Measurements from ENCODE around the gene DLGAP4.

DLGAP4 gene

GRCh38 chr20:36361406-36361805 is 55.3 kb downstream of the DLGAP4 start:
- H3K4me3 ChIP-seq (replicated peaks; ENCODE audit: low read depth, low read length), result no peak overlapping the region
- TF ChIP-seq, protein P1, sequence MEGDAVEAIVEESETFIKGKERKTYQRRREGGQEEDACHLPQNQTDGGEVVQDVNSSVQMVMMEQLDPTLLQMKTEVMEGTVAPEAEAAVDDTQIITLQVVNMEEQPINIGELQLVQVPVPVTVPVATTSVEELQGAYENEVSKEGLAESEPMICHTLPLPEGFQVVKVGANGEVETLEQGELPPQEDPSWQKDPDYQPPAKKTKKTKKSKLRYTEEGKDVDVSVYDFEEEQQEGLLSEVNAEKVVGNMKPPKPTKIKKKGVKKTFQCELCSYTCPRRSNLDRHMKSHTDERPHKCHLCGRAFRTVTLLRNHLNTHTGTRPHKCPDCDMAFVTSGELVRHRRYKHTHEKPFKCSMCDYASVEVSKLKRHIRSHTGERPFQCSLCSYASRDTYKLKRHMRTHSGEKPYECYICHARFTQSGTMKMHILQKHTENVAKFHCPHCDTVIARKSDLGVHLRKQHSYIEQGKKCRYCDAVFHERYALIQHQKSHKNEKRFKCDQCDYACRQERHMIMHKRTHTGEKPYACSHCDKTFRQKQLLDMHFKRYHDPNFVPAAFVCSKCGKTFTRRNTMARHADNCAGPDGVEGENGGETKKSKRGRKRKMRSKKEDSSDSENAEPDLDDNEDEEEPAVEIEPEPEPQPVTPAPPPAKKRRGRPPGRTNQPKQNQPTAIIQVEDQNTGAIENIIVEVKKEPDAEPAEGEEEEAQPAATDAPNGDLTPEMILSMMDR (IDR thresholded peaks at IDR 0.05; ENCODE audit: insufficient read depth, low read length, poor library complexity, severe bottlenecking), result no peak
- no peak for DNase-seq (ENCODE audit: extremely low read depth, insufficient read length)
- no peaks in the 10 kb centered on the region; the same call in none of the 2 replicates for H3K27me3 ChIP-seq (replicated peaks; ENCODE audit: control insufficient read depth, insufficient read depth, low read length)
- H3K36me3 ChIP-seq (ENCODE audit: control insufficient read depth, insufficient read depth, low read length), result no peaks in the 10 kb centered on the region

DNA sequence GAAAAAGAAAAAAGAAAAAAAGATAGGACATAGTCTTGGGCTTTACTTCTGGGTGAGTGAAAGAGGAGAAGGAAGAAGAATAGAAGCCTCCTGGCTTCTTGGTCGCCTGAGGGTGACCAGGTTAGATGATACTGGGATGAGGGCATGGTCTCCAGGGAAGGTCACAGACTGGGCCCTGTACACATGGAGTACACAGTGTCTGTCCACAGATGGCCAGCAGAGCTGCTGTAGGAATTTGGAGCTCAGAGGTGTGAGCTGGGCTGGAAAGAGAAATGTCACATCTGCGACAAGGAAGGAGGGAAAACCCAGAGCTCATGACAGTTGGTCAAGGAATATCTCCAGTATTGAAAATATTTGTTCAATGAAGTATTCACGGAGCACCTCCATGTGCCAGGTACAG is 56.1 kb downstream of the DLGAP4 start:
- no peak for DNase-seq (ENCODE audit: extremely low read depth, insufficient read length)
- no peaks in the 10 kb centered on the region for H3K36me3 ChIP-seq (ENCODE audit: control insufficient read depth, insufficient read depth, low read length)
- peaks cover 2% of the 10 kb centered on the region for H3K27me3 ChIP-seq (replicated peaks; ENCODE audit: control insufficient read depth, insufficient read depth, low read length)
- no peak overlapping the region for H3K4me3 ChIP-seq (replicated peaks; ENCODE audit: low read depth, low read length)
- TF ChIP-seq, protein P1 (IDR thresholded peaks at IDR 0.05; ENCODE audit: insufficient read depth, low read length, poor library complexity, severe bottlenecking), result no peak

DNA sequence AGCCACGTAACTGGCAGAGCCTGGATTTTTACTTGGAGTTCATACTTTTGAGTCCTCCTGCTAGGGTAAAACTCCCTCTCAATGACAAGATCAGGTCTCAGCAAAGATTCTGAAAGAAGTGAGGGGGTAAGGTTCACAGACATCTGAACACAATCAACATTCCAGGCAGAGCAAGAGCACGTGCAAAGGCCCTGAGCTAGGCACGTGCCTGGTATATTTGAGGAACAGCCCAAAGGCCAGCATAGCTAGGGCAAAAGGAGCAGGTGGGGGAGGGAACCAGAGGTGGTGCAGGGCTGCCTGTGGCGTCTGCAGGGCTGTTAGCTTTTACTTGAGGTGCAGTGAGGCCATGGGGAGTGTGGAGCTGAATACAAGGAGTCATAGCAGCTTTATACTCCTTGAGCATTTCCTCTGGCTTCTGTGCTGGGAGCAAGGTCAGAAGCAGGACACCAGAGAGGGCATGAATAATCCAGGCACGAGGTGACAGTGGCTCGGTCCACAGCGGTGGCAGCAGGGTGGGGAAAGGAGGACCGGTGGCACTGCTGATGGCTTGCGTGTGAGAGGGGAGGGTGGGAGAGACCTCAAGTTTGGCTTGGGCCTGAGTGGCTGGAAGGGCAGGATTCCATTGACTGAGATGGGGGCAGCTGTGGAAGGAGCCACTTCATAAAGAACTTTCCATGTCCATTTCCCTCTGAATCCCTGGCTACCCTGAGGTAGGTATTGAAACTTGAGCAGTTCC is 57.0 kb downstream of the DLGAP4 start:
- DNase-seq (ENCODE audit: extremely low read depth, insufficient read length), result no peak
- Histone ChIP-seq H3K4me3 (replicated peaks; ENCODE audit: low read depth, low read length) (no peak overlapping the region), H3K36me3 (ENCODE audit: control insufficient read depth, insufficient read depth, low read length) (no peaks in the 10 kb centered on the region), H3K27me3 (replicated peaks; ENCODE audit: control insufficient read depth, insufficient read depth, low read length) (peaks cover 2% of the 10 kb centered on the region)
- TF ChIP-seq, protein P1 (IDR thresholded peaks at IDR 0.05; ENCODE audit: insufficient read depth, low read length, poor library complexity, severe bottlenecking), result no peak

DNA sequence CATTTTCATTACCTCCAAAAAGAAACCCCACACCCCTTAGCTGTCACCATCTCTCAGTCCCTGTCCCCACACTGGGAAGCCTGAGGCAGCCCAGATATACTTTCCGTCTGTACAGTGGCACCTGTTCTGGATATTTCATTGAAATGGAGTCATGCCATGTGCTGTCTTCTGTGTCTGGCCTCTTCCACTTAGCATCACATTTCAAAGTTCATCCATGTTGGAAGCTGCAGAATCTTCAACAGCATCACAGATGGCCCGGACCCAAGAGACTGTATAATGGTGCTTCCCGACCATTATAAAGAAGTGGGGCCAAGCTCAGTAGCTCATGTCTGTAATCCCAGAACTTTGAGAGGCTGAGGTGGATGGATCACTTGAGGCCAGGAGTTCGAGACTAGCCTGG is 58.4 kb downstream of the DLGAP4 start:
- TF ChIP-seq, protein P1 (IDR thresholded peaks at IDR 0.05; ENCODE audit: insufficient read depth, low read length, poor library complexity, severe bottlenecking), result no peak
- Histone ChIP-seq H3K27me3 (replicated peaks; ENCODE audit: control insufficient read depth, insufficient read depth, low read length) (peaks cover 2% of the 10 kb centered on the region), H3K36me3 (ENCODE audit: control insufficient read depth, insufficient read depth, low read length) (no peaks in the 10 kb centered on the region), H3K4me3 (replicated peaks; ENCODE audit: low read depth, low read length) (no peak overlapping the region)
- DNase-seq (ENCODE audit: extremely low read depth, insufficient read length), result no peak

DNA sequence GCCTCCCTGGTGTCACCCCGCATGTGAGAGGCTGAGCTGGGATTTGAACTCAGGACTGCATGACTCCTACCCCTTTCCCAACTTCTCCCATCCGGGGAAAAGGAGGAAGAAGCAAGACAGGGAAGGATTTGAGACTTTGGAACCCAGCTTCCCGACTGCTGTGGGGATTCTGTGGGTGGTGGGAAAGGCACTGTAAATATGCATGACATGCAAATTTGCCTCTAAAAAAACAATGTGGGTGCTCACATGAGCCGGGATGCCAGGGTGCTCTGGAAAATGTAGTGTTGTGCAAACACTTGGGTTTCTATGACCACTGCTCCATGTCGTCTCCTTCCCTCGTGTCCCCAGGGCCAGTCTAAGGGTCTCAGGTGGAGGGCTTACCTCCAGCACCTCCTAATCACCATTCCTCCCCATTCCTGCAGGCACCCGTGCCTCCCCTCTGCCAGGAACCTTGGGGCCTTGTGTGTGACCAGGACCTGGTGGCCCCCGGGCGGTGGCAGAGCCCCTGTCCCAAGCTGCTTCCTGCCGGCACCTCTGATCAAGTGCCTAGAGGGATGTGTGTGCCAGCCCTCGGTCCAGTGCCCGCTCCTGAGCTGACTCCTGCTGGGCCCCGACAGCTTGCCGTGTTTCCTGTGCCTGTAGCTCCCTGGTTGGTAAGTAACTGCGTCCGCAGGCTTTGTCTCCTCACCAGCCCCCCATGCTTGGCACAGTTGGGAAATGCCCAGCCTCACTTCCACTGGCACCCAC is 60.7 kb downstream of the DLGAP4 start:
- peaks cover 2% of the 10 kb centered on the region for H3K27me3 ChIP-seq (replicated peaks; ENCODE audit: control insufficient read depth, insufficient read depth, low read length)
- TF ChIP-seq, protein P1 (IDR thresholded peaks at IDR 0.05; ENCODE audit: insufficient read depth, low read length, poor library complexity, severe bottlenecking), result no peak
- no peak overlapping the region for H3K4me3 ChIP-seq (replicated peaks; ENCODE audit: low read depth, low read length)
- DNase-seq (ENCODE audit: extremely low read depth, insufficient read length), result no peak
- no peaks in the 10 kb centered on the region for H3K36me3 ChIP-seq (ENCODE audit: control insufficient read depth, insufficient read depth, low read length)
